HAP-1 (cell line): ENCODE measurements around the gene ZSCAN29.
A peak's percentile ranks its signal among the peaks of the same experiment; 100 is the strongest.
"Not testable (repeated sequence)": the region's sequence is repeated elsewhere in the genome, so short reads cannot be mapped to it uniquely, and the experiment has no call there.

ENCODE experiments used
- DNase-seq, 2 experiments: peaks; one replicate each; pipeline ENCODE4 v3.0.0-alpha.2; 2016 to 2020; ENCODE audit warnings: low spot score in 2 of 2
- H3K27me3 ChIP-seq: fragments of 250-450 bp; sonication (Bioruptor Pico); 2 replicates; pipeline ENCODE4 v1.5.1; 2020; ENCODE audit warnings: low read depth, mild to moderate bottlenecking, moderate library complexity
- H3K36me3 ChIP-seq: fragments of 250-450 bp; sonication (Bioruptor Pico); replicated peaks from 2 replicates; pipeline ENCODE4 v1.5.1; 2020; ENCODE audit warnings: mild to moderate bottlenecking
- H3K4me1 ChIP-seq: fragments of 250-450 bp; sonication (Bioruptor Pico); 2 replicates; pipeline ENCODE4 v1.5.1; 2020; ENCODE audit warnings: mild to moderate bottlenecking
- H3K4me3 ChIP-seq: fragments of 250-450 bp; sonication (Bioruptor Pico); 2 replicates; pipeline ENCODE4 v1.5.1; 2020; ENCODE audit warnings: mild to moderate bottlenecking, moderate library complexity
- H3K9me3 ChIP-seq: fragments of 250-450 bp; sonication (Bioruptor Pico); 2 replicates; pipeline ENCODE4 v1.5.1; 2020; ENCODE audit warnings: mild to moderate bottlenecking, moderate library complexity
- in situ Hi-C: fragments of 300-500 bp; cut with MboI; formaldehyde crosslinking; loops from 3 replicates; pipeline ENCODE4 v1.14.3; 2020; ENCODE audit warnings: low sequenced_read_pairs, inconsistent platforms, mixed read lengths

The ZSCAN29 gene

DNA sequence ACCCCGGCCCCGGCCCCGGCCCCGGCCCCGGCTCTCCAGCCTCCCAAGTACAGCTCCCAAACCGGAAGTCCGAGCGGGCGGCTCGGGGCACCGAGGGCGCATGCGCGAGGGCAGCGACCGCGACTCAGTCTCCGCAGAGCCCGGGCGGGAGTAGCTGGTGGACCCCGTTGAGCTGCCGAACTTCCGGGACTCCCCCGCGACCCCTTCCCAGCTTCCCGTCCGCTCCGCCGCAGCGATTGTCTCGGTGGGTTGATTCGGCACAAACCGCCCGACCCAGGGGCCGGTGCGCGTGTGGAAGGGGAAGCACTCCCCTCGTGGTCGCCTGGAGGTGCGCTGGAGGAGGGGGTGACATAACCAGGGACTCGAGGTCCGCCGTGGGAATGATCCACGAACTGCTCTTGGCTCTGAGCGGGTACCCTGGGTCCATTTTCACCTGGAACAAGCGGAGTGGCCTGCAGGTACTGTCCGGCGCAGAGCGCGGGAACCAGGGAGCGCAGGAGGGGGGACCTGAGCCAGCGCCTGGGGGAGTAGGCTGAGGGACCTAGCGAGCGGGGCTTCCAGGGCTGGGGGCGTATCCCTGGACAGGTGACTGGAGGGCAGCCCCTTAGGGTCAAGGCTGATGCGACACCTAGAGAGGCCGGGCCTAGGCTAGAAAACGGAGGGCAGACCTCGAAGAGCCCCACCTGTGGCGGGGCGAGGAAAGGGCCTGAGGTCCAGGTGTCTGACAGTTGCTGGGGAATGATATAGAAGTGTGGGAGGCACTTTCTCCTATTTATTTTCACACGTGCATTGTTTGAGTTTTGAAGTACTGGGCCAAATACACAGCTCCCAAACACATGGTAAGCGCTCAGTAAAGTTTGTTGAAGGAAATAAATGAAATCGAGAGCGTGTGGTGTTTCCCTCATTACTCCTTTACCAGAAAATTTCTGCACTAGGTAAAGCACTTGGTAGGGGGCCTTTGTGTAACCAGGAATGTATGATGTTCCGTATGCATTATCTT lies at the start of gene ZSCAN29, which contains the start of gene TUBGCP4:
TSS of gene ZSCAN29 (minus strand) at position 69 of the 1,000 bp plus-strand sequence. CDS start 1,130 bp downstream, outside the sequence.
TSS of gene TUBGCP4 (plus strand) at position 127 of the 1,000 bp plus-strand sequence. CDS start at position 381, 254 bp downstream.
- in situ Hi-C loops = no loop called here
- peak within 1 kb of the TSS; percentile 90 for H3K4me3 ChIP-seq
- H3K9me3 ChIP-seq = no peaks in the 10 kb centered on the region
- no peaks in the 10 kb centered on the region for H3K27me3 ChIP-seq
- H3K36me3 ChIP-seq = peaks cover 22% of the 10 kb centered on the region
- peaks cover 6% of the 10 kb centered on the region for H3K4me1 ChIP-seq
- DNase-seq = peak; percentile 79 to 92

- H3K27me3 ChIP-seq = no peaks in the 10 kb centered on the region
- no peak overlapping the region for H3K4me3 ChIP-seq
- H3K9me3 ChIP-seq = no peaks in the 10 kb centered on the region
- peaks cover 46% of the 10 kb centered on the region for H3K36me3 ChIP-seq
- no peak for DNase-seq
- H3K4me1 ChIP-seq = peaks cover 3% of the 10 kb centered on the region; the same call in 1 of the 2 replicates
- in situ Hi-C loops = no loop called here
Measured at GRCh38 chr15:43420435-43420834, 49.6 kb upstream of the ZSCAN29 start.

GRCh38 chr15:43414196-43414595 lies 43.4 kb upstream of the ZSCAN29 start:
- peaks cover 49% of the 10 kb centered on the region for H3K36me3 ChIP-seq
- in situ Hi-C loops = no loop called here

GRCh38 chr15:43412096-43412495 lies 41.3 kb upstream of the ZSCAN29 start:
- H3K4me3 ChIP-seq = no peak overlapping the region
- in situ Hi-C loops = no loop called here
- H3K4me1 ChIP-seq = peaks cover 2% of the 10 kb centered on the region; the same call in 1 of the 2 replicates
- peaks cover 70% of the 10 kb centered on the region for H3K36me3 ChIP-seq
- H3K27me3 ChIP-seq = no peaks in the 10 kb centered on the region
- no peaks in the 10 kb centered on the region for H3K9me3 ChIP-seq
- DNase-seq = no peak

More at GRCh38 chr15:43414196-43414595, 43.4 kb upstream of the ZSCAN29 start:
- Histone ChIP-seq H3K27me3 (no peaks in the 10 kb centered on the region), H3K4me3 (no peak overlapping the region), H3K9me3 (no peaks in the 10 kb centered on the region), H3K4me1 (peaks cover 3% of the 10 kb centered on the region; the same call in 1 of the 2 replicates)
- no peak for DNase-seq

GRCh38 chr15:43410572-43411214 lies 39.9 kb upstream of the ZSCAN29 start:
- Histone ChIP-seq H3K27me3 (no peaks in the 10 kb centered on the region), H3K4me3 (no peak overlapping the region), H3K36me3 (peaks cover 71% of the 10 kb centered on the region), H3K4me1 (no peaks in the 10 kb centered on the region), H3K9me3 (no peaks in the 10 kb centered on the region)
- DNase-seq = no peak
- in situ Hi-C loops = no loop called here

DNA sequence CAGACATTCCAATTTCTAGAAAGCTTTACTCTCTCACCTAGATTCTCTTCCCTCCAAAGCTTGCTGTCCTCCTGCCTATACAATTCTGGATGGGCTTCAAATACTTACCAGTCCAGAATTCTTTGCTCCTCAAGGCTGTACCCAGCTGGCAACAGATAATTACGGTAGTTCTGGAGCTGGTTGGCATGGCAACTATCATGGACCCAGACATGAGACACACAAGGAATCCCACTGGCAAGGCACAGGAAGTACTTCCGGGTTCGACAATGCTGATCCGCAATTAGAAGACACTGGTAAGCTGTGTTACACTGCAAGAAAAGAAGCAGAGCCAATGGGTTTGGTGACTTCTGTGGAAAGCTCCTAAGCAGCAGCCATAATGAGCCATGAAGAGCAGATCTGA lies 37.9 kb upstream of the ZSCAN29 start:
- no peaks in the 10 kb centered on the region for H3K27me3 ChIP-seq
- no peak overlapping the region for H3K4me3 ChIP-seq
- H3K9me3 ChIP-seq = no peaks in the 10 kb centered on the region
- DNase-seq = no peak
- peaks cover 83% of the 10 kb centered on the region for H3K36me3 ChIP-seq
- in situ Hi-C loops = no loop called here
- no peaks in the 10 kb centered on the region for H3K4me1 ChIP-seq

DNA sequence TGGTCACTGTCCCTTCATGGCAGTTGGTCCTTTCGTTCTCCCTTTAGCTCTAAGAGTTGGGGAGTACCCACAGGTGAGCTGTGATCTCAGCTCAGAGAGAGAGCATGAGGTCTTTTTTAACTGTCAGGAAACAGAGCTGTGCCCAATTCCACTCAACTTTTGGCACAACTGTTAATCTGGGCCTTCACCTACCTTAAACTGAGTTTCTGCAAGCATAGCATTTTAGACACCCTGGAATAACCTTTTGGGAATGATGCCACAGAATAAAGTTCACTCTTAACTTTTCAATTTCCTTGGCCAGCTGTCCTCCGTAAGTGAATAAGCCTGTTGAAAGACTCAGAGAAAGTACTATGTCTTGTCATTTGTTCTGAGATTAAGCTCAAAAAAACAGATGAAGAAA lies 36.0 kb upstream of the ZSCAN29 start:
- Histone ChIP-seq H3K9me3 (no peaks in the 10 kb centered on the region), H3K36me3 (peaks cover 87% of the 10 kb centered on the region), H3K4me3 (no peak overlapping the region), H3K27me3 (no peaks in the 10 kb centered on the region), H3K4me1 (no peaks in the 10 kb centered on the region)
- in situ Hi-C loops = no loop called here
- DNase-seq = no peak

GRCh38 chr15:43406189-43406588 lies 35.3 kb upstream of the ZSCAN29 start:
- no peak overlapping the region for H3K4me3 ChIP-seq
- in situ Hi-C loops = no loop called here
- H3K4me1 ChIP-seq = no peaks in the 10 kb centered on the region
- no peaks in the 10 kb centered on the region for H3K27me3 ChIP-seq
- peaks cover 90% of the 10 kb centered on the region for H3K36me3 ChIP-seq
- no peak for DNase-seq
- no peaks in the 10 kb centered on the region for H3K9me3 ChIP-seq

- Histone ChIP-seq H3K9me3 (no peaks in the 10 kb centered on the region), H3K4me3 (no peak overlapping the region), H3K4me1 (no peaks in the 10 kb centered on the region), H3K27me3 (no peaks in the 10 kb centered on the region), H3K36me3 (peaks cover 89% of the 10 kb centered on the region)
- no peak for DNase-seq
- in situ Hi-C loops = no loop called here
Measured at GRCh38 chr15:43404130-43404529, 33.3 kb upstream of the ZSCAN29 start.

- H3K27me3 ChIP-seq = no peaks in the 10 kb centered on the region
- no peak for DNase-seq
- H3K9me3 ChIP-seq = no peaks in the 10 kb centered on the region
- in situ Hi-C loops = no loop called here
- H3K4me1 ChIP-seq = no peaks in the 10 kb centered on the region
- peaks cover 89% of the 10 kb centered on the region for H3K36me3 ChIP-seq
- H3K4me3 ChIP-seq = no peak overlapping the region
Measured at GRCh38 chr15:43403616-43404015, 32.8 kb upstream of the ZSCAN29 start.

- in situ Hi-C loops = no loop called here
- no peak for DNase-seq
- H3K36me3 ChIP-seq = peaks cover 89% of the 10 kb centered on the region
- H3K9me3 ChIP-seq = no peaks in the 10 kb centered on the region
- H3K27me3 ChIP-seq = no peaks in the 10 kb centered on the region
- H3K4me1 ChIP-seq = no peaks in the 10 kb centered on the region
- no peak overlapping the region for H3K4me3 ChIP-seq
Measured at GRCh38 chr15:43402255-43402654, 31.4 kb upstream of the ZSCAN29 start.

DNA sequence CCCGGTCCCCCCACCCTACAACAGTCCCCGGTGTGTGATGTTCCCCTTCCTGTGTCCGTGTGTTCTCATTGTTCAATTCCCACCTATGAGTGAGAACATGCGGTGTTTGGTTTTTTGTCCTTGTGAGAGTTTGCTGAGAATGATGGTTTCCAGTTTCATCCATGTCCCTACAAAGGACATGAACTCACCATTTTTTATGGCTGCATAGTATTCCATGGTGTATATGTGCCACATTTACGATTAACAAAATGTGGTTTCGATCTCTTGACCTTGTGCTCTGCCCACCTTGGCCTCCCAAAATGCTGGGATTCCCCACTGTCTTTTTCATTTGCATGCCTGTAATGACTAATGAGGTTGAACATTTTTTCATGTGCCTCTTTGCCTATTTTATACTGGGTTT lies 22.7 kb upstream of the ZSCAN29 start:
- in situ Hi-C loops, DNase-seq, H3K4me3 ChIP-seq, H3K9me3 ChIP-seq, H3K27me3 ChIP-seq, H3K4me1 ChIP-seq: not testable (repeated sequence)
- peaks cover 33% of the 10 kb centered on the region for H3K36me3 ChIP-seq

- in situ Hi-C loops = no loop called here
- Histone ChIP-seq H3K27me3 (no peaks in the 10 kb centered on the region), H3K9me3 (no peaks in the 10 kb centered on the region), H3K4me1 (no peaks in the 10 kb centered on the region), H3K4me3 (no peak overlapping the region), H3K36me3 (peaks cover 32% of the 10 kb centered on the region)
- no peak for DNase-seq
Measured at GRCh38 chr15:43390723-43391122, 19.9 kb upstream of the ZSCAN29 start.

DNA sequence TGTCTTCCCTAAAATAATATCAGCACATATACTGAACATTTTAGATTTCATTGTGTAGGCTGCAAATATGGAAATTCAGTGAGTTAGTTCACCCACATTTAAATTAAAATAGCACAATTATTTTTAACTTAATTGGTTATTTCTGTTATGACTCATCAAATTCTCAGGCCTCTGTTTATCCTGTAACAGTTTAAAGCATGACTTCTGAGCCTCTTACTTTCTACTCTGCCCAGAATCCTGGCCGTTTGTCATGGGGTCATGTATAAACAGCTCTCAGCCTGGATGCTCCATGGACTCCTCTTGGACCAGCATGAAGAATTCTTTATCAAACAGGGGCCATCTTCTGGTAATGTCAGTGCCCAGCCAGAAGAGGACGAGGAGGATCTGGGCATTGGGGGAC lies 12.2 kb upstream of the ZSCAN29 start:
- in situ Hi-C loops = loop anchor here (5.0 kb wide), 1 partner anchor 49 kb away; no protein-coding TSS in a partner anchor
- Histone ChIP-seq H3K9me3 (no peaks in the 10 kb centered on the region), H3K4me1 (no peaks in the 10 kb centered on the region), H3K36me3 (peaks cover 79% of the 10 kb centered on the region), H3K27me3 (no peaks in the 10 kb centered on the region), H3K4me3 (no peak overlapping the region)
- DNase-seq = no peak
